HCT116 (cell line): Measurements from ENCODE around the gene SORCS2. TPM values are rescaled to one million over a fixed set of nuclear protein-coding genes. Genes with fewer than 3 reads are reported as not detected.

ENCODE experiments used
- ATAC-seq: fragments of 200-7000 bp; cut with Tn5 transposase; 2 replicates; pipeline ENCODE4 v1.9.1; 2020; ENCODE audit warnings: mild to moderate bottlenecking, moderate library complexity
- BruUV-seq: library from RNA; stranded (reverse); fragments of 400-500 nt; replicated peaks from 2 replicates; lab custom pipeline; 2021; lab: Mats Ljungman, UMichigan
- CTCF ChIA-PET: fragments of 300-600 bp; sonication (Branson Sonifier 250); formaldehyde crosslinking; loops from one replicate; lab custom pipeline; 2021; ENCODE audit warnings: antibody characterized with exemption; lab: Charles Lee
- POLR2A ChIA-PET: fragments of 300-600, 350-600 bp; sonication (Branson Sonifier 250); formaldehyde crosslinking; loops from one replicate; lab custom pipeline; 2021; ENCODE audit warnings: antibody characterized with exemption; lab: Charles Lee
- RAD21 ChIA-PET, 2 experiments: fragments of 300-600 bp; sonication (Branson Sonifier 250); formaldehyde crosslinking; loops; one replicate each; lab custom pipeline; 2023; ENCODE audit warnings: low total read pairs in 2 of 2; ENCODE audit not compliant: uncharacterized antibody in 2 of 2, unreplicated experiment in 2 of 2, low non-redundant PET in 1 of 2; lab: Charles Lee
- DNase-seq: peaks from one replicate; pipeline ENCODE4 v3.0.0-alpha.2; 2010; ENCODE audit warnings: low read depth, low spot score
- H2AFZ ChIP-seq: fragments of 200-600 bp; shearing (Covaris generic), sonication (generic); 2 replicates; pipeline ENCODE4 v1.6.1; 2017; ENCODE audit warnings: low read depth, mixed run types, mixed read lengths, antibody characterized with exemption, low read length; ENCODE audit not compliant: poor library complexity, severe bottlenecking
- H3K27ac ChIP-seq: 2 replicates; pipeline ENCODE4 v1.5.1; 2012; ENCODE audit warnings: low read depth, low read length
- H3K27me3 ChIP-seq: fragments of 200-600 bp; sonication (generic); 2 replicates; pipeline ENCODE4 v1.6.1; 2016; ENCODE audit warnings: mixed run types, low read length, mixed read lengths; ENCODE audit not compliant: insufficient read depth
- H3K36me3 ChIP-seq, 2 experiments: fragments of 200-500 bp in 1 of 2; fragments of 200-600 bp in 1 of 2; sonication (Bioruptor generic) in 1 of 2; sonication (generic) in 1 of 2; 2 replicates each; pipeline versions ENCODE4 v1.5.1 to v1.6.1; 2014 to 2016; ENCODE audit warnings: low read length in 2 of 2, inconsistent platforms in 1 of 2, mixed read lengths in 1 of 2, mixed run types in 1 of 2; ENCODE audit not compliant: insufficient read depth in 2 of 2, control insufficient read depth in 1 of 2
- H3K4me1 ChIP-seq, 2 experiments: fragments of 200-600 bp in 1 of 2; sonication (generic) in 1 of 2; 2 replicates each; pipeline versions ENCODE4 v1.5.1 to v1.6.1; 2012 to 2017; ENCODE audit warnings: low read length in 2 of 2, inconsistent platforms in 1 of 2, mild to moderate bottlenecking in 1 of 2, mixed read lengths in 1 of 2, mixed run types in 1 of 2, moderate library complexity in 1 of 2; ENCODE audit not compliant: insufficient read depth in 2 of 2, control insufficient read depth in 1 of 2
- H3K4me2 ChIP-seq: fragments of 200-600 bp; sonication (generic); 2 replicates; pipeline ENCODE4 v1.6.1; 2017; ENCODE audit warnings: mixed run types, low read length, mixed read lengths
- H3K4me3 ChIP-seq, 2 experiments: fragments of 200-600 bp in 1 of 2; sonication (generic) in 1 of 2; replicated peaks in 1 of 2; 2 replicates each; pipeline ENCODE4 v1.5.1; 2011 to 2016; ENCODE audit warnings: low read length in 2 of 2, control low read depth in 1 of 2, low read depth in 1 of 2, mild to moderate bottlenecking in 1 of 2, mixed read lengths in 1 of 2, mixed run types in 1 of 2
- H3K79me2 ChIP-seq: fragments of 200-600 bp; sonication (generic); 2 replicates; pipeline ENCODE4 v1.6.1; 2017; ENCODE audit warnings: mild to moderate bottlenecking, mixed run types, low read length, moderate library complexity, mixed read lengths; ENCODE audit not compliant: insufficient read depth
- H3K9ac ChIP-seq: fragments of 200-600 bp; sonication (generic); 2 replicates; pipeline ENCODE4 v1.6.1; 2016; ENCODE audit warnings: low read length, mixed read lengths
- H3K9me2 ChIP-seq: fragments of 200-600 bp; sonication (generic), shearing (Covaris generic); 2 replicates; pipeline ENCODE4 v1.6.1; 2017; ENCODE audit warnings: mixed run types, mild to moderate bottlenecking, moderate library complexity; ENCODE audit not compliant: insufficient read depth
- H3K9me3 ChIP-seq, 2 experiments: fragments of 200-500 bp in 1 of 2; fragments of 200-600 bp in 1 of 2; sonication (Bioruptor generic) in 1 of 2; sonication (generic) in 1 of 2; 2 replicates each; pipeline ENCODE4 v1.6.1; 2014 to 2017; ENCODE audit warnings: low read length in 2 of 2, mixed read lengths in 2 of 2, inconsistent platforms in 1 of 2, low read depth in 1 of 2, mild to moderate bottlenecking in 1 of 2, mixed run types in 1 of 2, moderate library complexity in 1 of 2; ENCODE audit not compliant: control insufficient read depth in 1 of 2, insufficient read depth in 1 of 2
- H4K20me1 ChIP-seq: fragments of 200-600 bp; sonication (generic), shearing (Covaris generic); 2 replicates; pipeline ENCODE4 v1.6.1; 2017; ENCODE audit warnings: mixed run types, mild to moderate bottlenecking, moderate library complexity; ENCODE audit not compliant: insufficient read depth
- EGR1 ChIP-seq: IDR thresholded peaks from 2 replicates; pipeline ENCODE4 v1.6.1; 2012; ENCODE audit warnings: low read depth
- FOSL1 ChIP-seq: IDR thresholded peaks from 2 replicates; pipeline ENCODE4 v1.6.1; 2012; ENCODE audit warnings: low read depth
- POLR2A ChIP-seq: IDR thresholded peaks from 2 replicates; pipeline ENCODE4 v1.7.0; 2011; ENCODE audit warnings: borderline replicate concordance; ENCODE audit not compliant: insufficient read depth, insufficient read length; ENCODE audit errors: extremely low read depth
- RAD21 ChIP-seq: IDR thresholded peaks from 2 replicates; pipeline ENCODE4 v1.6.1; 2012; ENCODE audit warnings: low read depth, mild to moderate bottlenecking
- SP1 ChIP-seq: IDR thresholded peaks from 2 replicates; pipeline ENCODE4 v1.6.1; 2012; ENCODE audit warnings: low read depth
- SRF ChIP-seq: IDR thresholded peaks from 2 replicates; pipeline ENCODE4 v1.6.1; 2012; ENCODE audit warnings: low read depth
- TCF7L2 ChIP-seq: IDR thresholded peaks from 2 replicates; pipeline ENCODE4 v1.7.0; 2011; ENCODE audit warnings: borderline replicate concordance, inconsistent platforms; ENCODE audit not compliant: insufficient read depth, insufficient read length; ENCODE audit errors: extremely low read depth
- ZBTB33 ChIP-seq: IDR thresholded peaks from 2 replicates; pipeline ENCODE4 v1.6.1; 2011; ENCODE audit warnings: mild to moderate bottlenecking, low read length, moderate library complexity; ENCODE audit not compliant: insufficient replicate concordance; ENCODE audit errors: extremely low read depth
- ZFX ChIP-seq: fragments of 450-650 bp; IDR thresholded peaks from 2 replicates; pipeline ENCODE4 v1.6.1; 2017
- ZNF274 ChIP-seq: fragments of 200-500 bp; sonication (Bioruptor generic); IDR thresholded peaks from 2 replicates; pipeline ENCODE4 v1.6.1; 2014; ENCODE audit warnings: mild to moderate bottlenecking, low read depth, low read length, inconsistent platforms
- intact Hi-C: fragments of 100-400 bp; cut with micrococcal nuclease; formaldehyde crosslinking; loops from 2 replicates; pipeline ENCODE4 v1.10.0; 2022
- total RNA-seq: library from RNA; stranded (reverse); gene quantifications from one replicate; pipeline ENCODE4 v1.2.1, GENCODE V29; 2021; ENCODE audit not compliant: unreplicated experiment

Gene SORCS2
- total RNA-seq, 1 experiment from 2014 or later = 0.37 TPM

- no peak overlapping the region for H3K9ac ChIP-seq
- no peak overlapping the region for H3K4me2 ChIP-seq
- ChIA-PET RAD21 (no interaction called here), CTCF (no interaction called here), POLR2A (no interaction called here)
- H3K4me1 ChIP-seq = no peaks in the 10 kb centered on the region
- no peaks in the 10 kb centered on the region for H3K9me3 ChIP-seq
- H3K36me3 ChIP-seq = no peaks in the 10 kb centered on the region
- BruUV-seq = no TSS peak
- no peak overlapping the region for H3K27ac ChIP-seq
- ATAC-seq = no peak
- no peaks in the 10 kb centered on the region for H4K20me1 ChIP-seq
- intact Hi-C loops = no loop called here
- no peaks in the 10 kb centered on the region for H3K9me2 ChIP-seq
- H3K27me3 ChIP-seq = peaks cover 11% of the 10 kb centered on the region; the same call in 1 of the 2 replicates
- no peaks in the 10 kb centered on the region for H3K79me2 ChIP-seq
- no peak for TF ChIP-seq TCF7L2
- TF ChIP-seq EGR1 = no peak
- TF ChIP-seq SRF = no peak
- TF ChIP-seq ZBTB33 = no peak
- no peak for TF ChIP-seq SP1
- no peak for TF ChIP-seq ZFX
- TF ChIP-seq RAD21 = no peak
- no peak for TF ChIP-seq POLR2A
- TF ChIP-seq FOSL1 = no peak
- TF ChIP-seq ZNF274 = no peak
- TF ChIP-seq, all 23 proteins: peak for 0
- Histone ChIP-seq H2AFZ (no peak overlapping the region), H3K4me3 (no peak overlapping the region)
- no peak for DNase-seq
Observed at GRCh38 chr4:7486101-7486500, 293.8 kb downstream of the SORCS2 start.
